Prostate gland (tissue), 2 donors: Measurements from ENCODE around the gene BRINP1. TPM values are rescaled to one million over a fixed set of nuclear protein-coding genes. Genes with fewer than 3 reads are reported as not detected.

Experiments
- DNase-seq: peaks from one replicate; pipeline ENCODE4 v3.0.0-alpha.2; 2019; ENCODE audit warnings: low spot score
- H3K27ac ChIP-seq, 2 donors: fragments of 200-600 bp; sonication (generic); 2 replicates each; pipeline ENCODE4 v1.5.1; 2017 to 2019
- H3K27me3 ChIP-seq: fragments of 200-600 bp; sonication (generic); replicated peaks from 2 replicates; pipeline ENCODE4 v1.5.1; 2019; ENCODE audit not compliant: insufficient read depth
- H3K36me3 ChIP-seq, 2 donors: fragments of 200-600 bp; sonication (generic); 1 replicate in 1 of 2; 2 replicates in 1 of 2; pipeline versions ENCODE4 v1.5.1 to v1.8.1; 2017 to 2019
- H3K4me1 ChIP-seq: fragments of 200-600 bp; sonication (generic); replicated peaks from 2 replicates; pipeline ENCODE4 v1.5.1; 2019
- H3K4me3 ChIP-seq, 2 donors: fragments of 200-600 bp; sonication (generic); 2 replicates each; pipeline ENCODE4 v1.5.1; 2017 to 2019
- H3K9me3 ChIP-seq: fragments of 200-600 bp; sonication (generic); 2 replicates; pipeline ENCODE4 v1.5.1; 2017
- CTCF ChIP-seq, 4 experiments: fragments of 200-600 bp in 2 of 4; fragments of 450-650 bp in 2 of 4; sonication (generic) in 2 of 4; IDR thresholded peaks; 1 replicate in 3 of 4; 2 replicates in 1 of 4; pipeline ENCODE4 v1.5.1; 2016 to 2019; ENCODE audit warnings: antibody characterized with exemption in 4 of 4, mild to moderate bottlenecking in 2 of 4, moderate library complexity in 2 of 4
- POLR2A ChIP-seq: fragments of 450-650 bp; IDR thresholded peaks from one replicate; pipeline ENCODE4 v1.6.1; 2016; ENCODE audit warnings: antibody characterized with exemption, mild to moderate bottlenecking
- POLR2AphosphoS5 ChIP-seq: sonication (generic); formaldehyde crosslinking; IDR thresholded peaks from one replicate; pipeline ENCODE4 v1.6.1; 2017; ENCODE audit warnings: antibody characterized with exemption
- WGBS: methylation state at CpG from one replicate; pipeline ENCODE4 v1.1.5; 2018; 5-methylcytosine and 5-hydroxymethylcytosine counted together
- intact Hi-C: fragments of 100-400 bp; cut with DNase I; formaldehyde crosslinking; loops from one replicate; pipeline ENCODE4 v1.14.2; 2022
- total RNA-seq, 2 donors: library from RNA; depleted of rRNA; stranded (reverse); fragments of >200 nt; gene quantifications; one replicate each; pipeline ENCODE4 v1.1.0, GENCODE V29; 2016

The BRINP1 gene
- total RNA-seq, 2 donors from 2014 or later: 0.96 to 8.8 TPM

DNA sequence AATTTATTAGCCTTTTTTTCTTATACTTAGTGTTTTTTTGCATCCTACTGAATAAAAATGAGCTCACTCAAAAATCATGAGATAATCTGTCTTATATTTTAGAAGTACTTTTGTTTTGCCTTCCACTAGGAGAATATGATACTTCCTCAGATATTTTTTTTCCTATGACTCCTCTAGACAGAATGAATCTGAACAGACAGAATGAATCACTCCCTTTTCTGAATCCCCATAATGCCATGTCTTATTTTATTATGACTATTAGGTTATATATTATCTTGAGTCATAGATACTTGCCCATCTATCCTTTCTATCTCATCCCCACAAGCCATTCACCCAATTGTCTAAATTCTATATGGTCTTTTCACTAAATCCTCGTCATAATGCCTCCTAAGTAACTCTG is 134.6 kb downstream of the BRINP1 start:
- Histone ChIP-seq H3K4me3 (no peak overlapping the region), H3K36me3 (no peaks in the 10 kb centered on the region), H3K27me3 (no peaks in the 10 kb centered on the region), H3K4me1 (no peaks in the 10 kb centered on the region), H3K27ac (no peak overlapping the region), H3K9me3 (no peaks in the 10 kb centered on the region)
- WGBS: 79% methylated on average over 1 of the region's 1 CpG
- intact Hi-C loops: no loop called here
- TF ChIP-seq CTCF (IDR thresholded peaks at IDR 0.05): no peak
- no peak for TF ChIP-seq POLR2AphosphoS5
- no peak for TF ChIP-seq POLR2A
- DNase-seq: no peak

DNA sequence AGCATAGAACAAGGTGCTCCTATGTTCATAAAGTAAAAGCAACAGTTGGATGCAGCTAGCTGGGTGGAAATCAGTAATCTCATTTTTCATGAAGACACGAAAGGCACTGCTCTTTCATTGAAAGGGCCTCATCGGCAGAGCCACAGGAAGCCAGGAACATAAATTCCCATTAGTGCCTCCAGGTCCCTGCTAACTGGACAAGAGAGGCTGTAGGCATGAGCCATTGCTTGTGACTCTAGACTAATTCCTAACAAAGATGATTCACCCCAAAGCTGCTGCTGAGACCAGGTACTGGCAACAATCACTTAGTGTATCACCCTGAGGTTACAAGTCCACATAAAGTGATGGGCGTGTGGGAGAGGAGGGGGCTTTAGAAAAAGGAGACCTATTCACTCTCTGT is 141.8 kb downstream of the BRINP1 start:
- TF ChIP-seq POLR2AphosphoS5 (no peak), POLR2A (no peak), CTCF (IDR thresholded peaks at IDR 0.05) (no peak)
- H3K27me3 ChIP-seq: no peaks in the 10 kb centered on the region
- H3K4me3 ChIP-seq: no peak overlapping the region
- H3K27ac ChIP-seq: no peak overlapping the region
- H3K9me3 ChIP-seq: no peaks in the 10 kb centered on the region
- no peaks in the 10 kb centered on the region for H3K36me3 ChIP-seq
- 82% methylated on average over 3 of the region's 3 CpGs for WGBS
- H3K4me1 ChIP-seq: no peaks in the 10 kb centered on the region
- no peak for DNase-seq
- intact Hi-C loops: no loop called here

- 62% methylated on average over 2 of the region's 2 CpGs for WGBS
Observed at GRCh38 chr9:119224431-119224830, 144.8 kb downstream of the BRINP1 start.

GRCh38 chr9:119221276-119221675 is 148.0 kb downstream of the BRINP1 start:
- intact Hi-C loops: no loop called here
- no peaks in the 10 kb centered on the region for H3K4me1 ChIP-seq
- H3K36me3 ChIP-seq: no peaks in the 10 kb centered on the region
- 64% methylated on average over 4 of the region's 4 CpGs for WGBS
- DNase-seq: no peak
- no peaks in the 10 kb centered on the region for H3K9me3 ChIP-seq
- H3K27me3 ChIP-seq: no peaks in the 10 kb centered on the region
- no peak for TF ChIP-seq POLR2A
- TF ChIP-seq CTCF (IDR thresholded peaks at IDR 0.05): no peak
- TF ChIP-seq POLR2AphosphoS5: no peak
- no peak overlapping the region for H3K27ac ChIP-seq
- H3K4me3 ChIP-seq: no peak overlapping the region

More at GRCh38 chr9:119224431-119224830, 144.8 kb downstream of the BRINP1 start:
- H3K27ac ChIP-seq: no peak overlapping the region
- H3K36me3 ChIP-seq: no peaks in the 10 kb centered on the region
- DNase-seq: no peak
- TF ChIP-seq CTCF (IDR thresholded peaks at IDR 0.05): no peak
- no peak for TF ChIP-seq POLR2AphosphoS5
- no peak for TF ChIP-seq POLR2A
- intact Hi-C loops: no loop called here
- H3K4me1 ChIP-seq: no peaks in the 10 kb centered on the region
- H3K9me3 ChIP-seq: no peaks in the 10 kb centered on the region
- H3K4me3 ChIP-seq: no peak overlapping the region
- no peaks in the 10 kb centered on the region for H3K27me3 ChIP-seq

- H3K27ac ChIP-seq: no peak overlapping the region
- H3K27me3 ChIP-seq: no peaks in the 10 kb centered on the region
- 71% methylated on average over 7 of the region's 7 CpGs for WGBS
- no peak overlapping the region for H3K4me3 ChIP-seq
- intact Hi-C loops: no loop called here
- H3K9me3 ChIP-seq: no peaks in the 10 kb centered on the region
- no peaks in the 10 kb centered on the region for H3K36me3 ChIP-seq
- no peaks in the 10 kb centered on the region for H3K4me1 ChIP-seq
- no peak for DNase-seq
- TF ChIP-seq CTCF (IDR thresholded peaks at IDR 0.05) (no peak), POLR2AphosphoS5 (no peak), POLR2A (no peak)
Observed at GRCh38 chr9:119218293-119218692, 150.9 kb downstream of the BRINP1 start.
